NCI-H1694 (cell line): Measurements from ENCODE around the gene OR5P2.
"Not testable (repeated sequence)": the region's sequence is repeated elsewhere in the genome, so short reads cannot be mapped to it uniquely, and the experiment has no call there.

Source experiments
- DNase-seq: peaks from one replicate; lab custom pipeline; 2025; lab: John Stamatoyannopoulos, UW

OR5P2 gene, protein sequence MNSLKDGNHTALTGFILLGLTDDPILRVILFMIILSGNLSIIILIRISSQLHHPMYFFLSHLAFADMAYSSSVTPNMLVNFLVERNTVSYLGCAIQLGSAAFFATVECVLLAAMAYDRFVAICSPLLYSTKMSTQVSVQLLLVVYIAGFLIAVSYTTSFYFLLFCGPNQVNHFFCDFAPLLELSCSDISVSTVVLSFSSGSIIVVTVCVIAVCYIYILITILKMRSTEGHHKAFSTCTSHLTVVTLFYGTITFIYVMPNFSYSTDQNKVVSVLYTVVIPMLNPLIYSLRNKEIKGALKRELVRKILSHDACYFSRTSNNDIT

DNA sequence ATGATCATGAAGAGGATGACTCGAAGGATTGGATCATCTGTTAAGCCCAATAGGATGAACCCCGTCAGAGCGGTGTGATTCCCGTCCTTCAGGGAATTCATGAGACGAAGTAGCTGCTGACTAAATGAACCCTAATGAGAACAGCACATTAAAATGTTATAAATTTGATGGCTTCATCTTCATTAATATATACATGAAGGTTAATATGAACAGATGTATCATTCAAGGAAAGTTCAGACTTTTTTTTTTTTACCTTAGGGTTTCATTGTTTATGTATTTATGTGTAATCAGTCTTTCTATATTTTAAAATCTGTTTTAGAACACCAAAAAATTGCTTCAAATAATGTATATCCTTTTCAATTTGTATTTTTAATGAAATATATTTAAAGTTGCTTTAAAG is at the start of gene OR5P2:
Gene OR5P2, minus strand, starts transcription at position 101 of the 400 bp plus-strand sequence. Its CDS starts 0 bp downstream, at position 101.
- DNase-seq = no peak

DNA sequence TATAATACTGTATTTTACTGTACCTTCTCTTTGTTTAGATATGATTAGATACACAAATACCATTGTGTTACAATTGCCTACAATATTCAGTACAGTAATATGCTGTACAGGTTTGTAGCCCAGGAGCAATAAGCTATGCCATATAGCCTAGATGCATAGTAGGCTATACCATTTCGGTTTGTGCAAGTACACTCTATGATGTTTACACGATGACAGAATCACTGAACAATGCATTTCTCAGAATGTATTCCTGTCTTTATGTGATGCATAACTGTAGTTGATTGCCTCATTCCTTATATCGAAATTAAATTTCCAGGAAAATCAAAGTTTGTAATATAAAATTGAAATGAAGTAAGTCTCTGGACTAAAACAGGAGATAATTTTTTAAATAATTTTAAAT is 49.3 kb upstream of the OR5P2 start:
- no peak for DNase-seq

DNA sequence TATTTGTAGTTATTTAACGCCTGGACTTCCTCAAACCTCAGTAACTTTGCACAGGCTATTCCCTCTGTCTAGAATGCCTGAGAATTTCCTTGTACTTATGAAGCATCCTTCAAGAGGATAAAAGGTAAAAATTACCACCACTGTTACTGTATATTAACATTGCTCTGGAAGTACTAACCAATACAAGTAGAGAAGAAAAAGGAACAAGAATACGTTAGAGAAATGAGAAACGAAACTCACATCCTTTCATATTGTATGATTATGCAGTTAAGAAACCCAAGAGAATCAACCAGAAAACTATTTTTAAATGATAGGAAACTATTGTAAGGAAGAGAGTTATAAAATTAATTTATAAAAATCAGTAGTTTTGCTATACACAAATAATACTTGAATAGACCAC is 48.2 kb upstream of the OR5P2 start:
- DNase-seq = no peak

DNA sequence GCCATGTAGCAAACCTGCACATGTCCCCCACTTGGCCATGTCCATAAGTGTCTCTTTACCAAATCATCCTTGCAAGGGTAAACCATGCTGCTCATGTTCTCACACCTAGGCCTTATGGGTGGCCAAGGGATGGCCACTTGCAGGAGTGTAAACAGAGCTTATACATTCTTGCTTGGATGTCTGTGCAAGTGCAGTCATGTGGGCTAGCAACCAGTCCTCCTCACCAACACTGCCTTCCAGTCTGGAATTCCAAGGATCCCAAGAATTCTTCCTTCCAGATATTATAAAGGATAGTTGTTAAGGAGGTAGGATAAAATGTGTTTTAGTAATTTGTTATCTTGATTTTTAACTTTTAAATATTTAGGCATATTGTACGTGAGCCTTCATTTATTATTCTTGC is 47.8 kb upstream of the OR5P2 start:
- no peak for DNase-seq

DNA sequence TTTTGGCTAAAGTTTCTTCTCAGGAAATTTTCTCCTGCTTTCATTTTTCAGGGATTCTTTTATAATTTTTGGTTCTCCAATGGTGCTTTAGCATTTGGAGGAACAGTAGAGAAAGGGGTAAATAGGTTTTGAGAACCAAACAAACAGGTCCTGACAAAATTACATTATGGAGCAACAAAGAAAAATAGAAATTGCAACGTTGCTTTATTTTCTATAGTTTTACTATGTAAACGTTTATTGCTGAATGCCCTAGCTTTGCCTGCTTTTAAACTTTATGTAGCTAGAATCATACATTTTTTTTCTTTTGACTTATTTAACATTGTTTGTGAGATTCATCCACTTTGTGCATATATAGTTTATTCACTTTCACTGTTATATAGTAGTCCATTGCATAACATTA is 43.8 kb upstream of the OR5P2 start:
- no peak for DNase-seq

DNA sequence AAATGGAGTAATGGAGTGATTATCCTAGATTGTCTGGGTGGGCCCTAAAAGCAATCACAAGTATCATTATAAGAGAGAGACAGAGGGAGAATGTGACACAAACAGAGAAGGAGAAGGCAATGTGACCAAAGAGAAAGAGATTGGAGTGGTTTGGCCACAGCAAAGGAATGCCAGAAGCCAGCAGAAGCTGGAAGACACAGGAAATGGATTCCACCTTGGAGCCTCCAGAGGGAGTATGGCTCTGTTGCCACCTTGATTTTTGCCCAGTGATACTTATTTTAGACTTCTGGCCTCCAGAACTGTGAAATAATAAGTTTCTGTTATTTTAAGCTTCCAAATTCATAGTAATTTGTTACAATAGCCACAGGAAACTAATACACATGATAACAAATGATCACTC is 36.8 kb upstream of the OR5P2 start:
- no peak for DNase-seq

DNA sequence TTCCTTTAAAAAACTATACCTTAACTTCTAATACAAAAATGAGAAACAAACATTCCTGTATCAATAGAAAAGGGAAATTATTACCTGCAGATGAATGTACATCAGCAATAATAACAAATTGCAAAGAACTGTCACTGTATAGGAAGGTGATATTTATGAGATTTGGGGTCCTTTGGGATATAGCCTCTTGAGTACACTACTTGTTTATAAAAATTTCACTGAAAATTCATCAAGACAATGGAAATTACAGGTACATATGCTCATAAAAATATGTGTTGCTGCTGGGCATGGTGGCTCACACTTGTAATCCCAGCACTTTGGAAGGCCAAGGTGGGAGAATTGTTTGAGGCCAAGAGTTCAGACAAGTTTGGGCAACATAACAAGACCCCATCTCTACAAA is 34.0 kb upstream of the OR5P2 start, which contains the start of gene OR5P3:
Gene OR5P3, minus strand, starts transcription at position 101 of the 400 bp plus-strand sequence.
- no peak for DNase-seq

DNA sequence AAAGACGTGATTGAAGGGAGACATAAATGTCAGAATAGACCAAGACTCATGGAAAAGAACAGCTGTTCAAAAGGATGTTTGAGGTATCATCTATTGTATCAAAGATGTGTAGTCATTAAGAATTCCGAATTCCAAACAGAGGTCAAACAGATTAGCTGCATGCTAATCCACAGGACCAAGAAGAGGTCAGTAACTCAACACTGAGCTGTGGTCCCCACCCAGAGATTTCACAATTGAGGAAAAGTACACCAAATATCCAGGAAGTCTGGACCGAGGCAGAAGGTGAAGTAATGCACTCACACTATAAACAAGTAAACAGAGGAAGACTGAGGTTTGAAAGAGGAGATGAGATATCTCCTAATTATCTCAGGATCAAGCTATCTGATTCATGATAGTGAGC is 29.6 kb upstream of the OR5P2 start:
- no peak for DNase-seq

DNA sequence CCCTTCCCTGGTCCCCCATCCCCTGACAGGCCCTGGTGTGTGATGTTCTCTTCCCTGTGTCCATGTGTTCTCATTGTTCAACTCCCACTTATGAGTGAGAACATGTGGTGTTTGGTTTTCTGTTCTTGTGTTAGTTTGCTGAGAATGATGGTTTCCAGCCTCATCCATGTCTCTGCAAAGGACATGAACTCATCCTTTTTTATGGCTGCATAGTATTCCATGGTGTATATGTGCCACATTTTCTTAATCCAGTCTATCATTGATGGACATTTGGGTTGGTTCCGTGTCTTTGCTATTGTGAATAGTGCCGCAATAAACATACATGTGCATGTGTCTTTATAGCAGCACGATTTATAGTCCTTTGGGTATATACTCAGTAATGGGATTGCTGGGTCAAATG is 23.7 kb upstream of the OR5P2 start:
- DNase-seq = not testable (repeated sequence)

DNA sequence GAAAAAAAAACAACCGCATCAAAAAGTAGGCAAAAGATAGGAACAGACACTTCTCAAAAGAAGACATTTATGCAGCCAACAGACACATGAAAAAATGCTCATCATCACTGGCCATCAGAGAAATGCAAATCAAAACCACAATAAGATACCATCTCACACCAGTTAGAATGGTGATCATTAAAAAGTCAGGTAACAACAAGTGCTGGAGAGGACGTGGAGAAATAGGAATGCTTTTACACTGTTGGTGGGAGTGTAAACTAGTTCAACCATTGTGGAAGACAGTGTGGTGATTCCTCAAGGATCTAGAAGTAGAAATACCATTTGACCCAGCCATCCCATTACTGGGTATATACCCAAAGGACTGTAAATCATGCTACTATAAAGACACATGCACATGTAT is 18.2 kb upstream of the OR5P2 start:
- not testable (repeated sequence) for DNase-seq

DNA sequence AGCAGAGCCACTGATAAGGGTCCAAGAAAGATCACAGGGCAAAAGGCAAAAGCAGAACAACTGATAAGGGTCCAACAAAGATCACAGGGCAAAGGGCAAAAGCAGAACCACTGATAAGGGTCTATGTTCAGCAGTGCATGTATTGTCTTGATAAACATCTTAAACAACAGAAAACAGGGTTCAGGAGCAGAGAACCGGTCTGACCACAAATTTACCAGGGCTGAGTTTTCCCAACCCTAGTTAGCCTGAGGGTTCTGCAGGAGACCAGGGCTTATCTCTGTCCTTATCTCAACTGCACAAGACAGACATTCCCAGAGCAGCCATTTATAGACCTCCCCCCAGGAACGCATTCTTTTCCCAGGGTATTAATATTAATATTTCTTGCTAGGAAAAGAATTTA is 13.6 kb upstream of the OR5P2 start:
- DNase-seq = not testable (repeated sequence)

DNA sequence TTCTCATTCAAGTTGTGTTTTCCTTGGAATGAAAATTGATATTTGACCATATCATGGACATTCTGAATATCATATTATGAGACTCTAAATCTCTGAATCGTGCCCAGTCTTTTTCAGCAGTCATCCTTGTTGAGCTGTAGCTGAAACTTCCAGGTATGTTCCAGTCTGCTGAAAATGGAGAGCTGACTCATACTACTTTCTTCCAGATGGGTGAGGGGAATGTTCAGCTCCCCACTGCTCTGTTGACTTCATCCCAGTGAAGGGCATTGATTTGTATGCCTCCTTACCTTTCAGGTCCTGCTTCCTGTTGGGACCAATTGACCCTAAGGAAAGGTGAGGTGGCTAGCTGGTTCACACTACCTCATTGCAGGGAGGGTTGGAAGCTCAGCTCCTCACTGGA is 3.5 kb downstream of the OR5P2 start:
- DNase-seq = no peak

DNA sequence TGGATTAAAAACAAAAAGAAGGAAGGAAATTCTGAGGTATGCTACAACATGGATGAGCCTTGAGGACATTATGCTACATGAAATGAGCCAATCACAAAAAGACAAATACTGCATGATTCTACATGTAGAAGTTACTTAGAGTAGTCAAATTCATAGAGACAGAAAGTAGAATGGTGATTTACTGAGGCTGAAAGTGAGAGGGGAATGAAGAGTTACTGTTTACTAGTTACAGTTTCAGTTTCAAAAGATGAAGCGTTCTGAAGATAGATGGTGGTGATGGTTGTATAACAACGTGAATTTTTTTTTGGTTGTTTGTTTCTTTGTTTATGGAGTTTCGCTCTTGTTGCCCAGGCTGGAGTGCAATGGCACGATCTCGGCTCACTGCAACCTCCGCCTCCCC is 9.5 kb downstream of the OR5P2 start:
- DNase-seq = no peak

DNA sequence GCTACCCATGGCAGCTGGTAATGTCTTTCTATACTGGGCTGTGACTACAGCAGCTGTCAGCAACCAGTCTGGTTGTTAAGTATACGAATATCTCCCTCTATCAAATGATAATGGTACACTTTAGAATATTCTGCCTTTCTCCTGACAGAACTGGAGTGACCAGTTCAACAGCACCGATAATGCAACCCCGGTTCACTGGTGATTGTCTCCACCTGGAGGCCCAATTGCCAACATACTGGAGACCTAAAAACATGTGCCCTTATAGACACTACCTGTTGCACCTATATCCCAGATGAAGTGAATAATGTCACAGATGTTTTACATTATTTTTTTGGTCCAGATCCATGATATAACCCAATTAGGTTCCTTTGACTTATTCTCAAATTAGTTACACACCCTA is 21.1 kb downstream of the OR5P2 start:
- no peak for DNase-seq

DNA sequence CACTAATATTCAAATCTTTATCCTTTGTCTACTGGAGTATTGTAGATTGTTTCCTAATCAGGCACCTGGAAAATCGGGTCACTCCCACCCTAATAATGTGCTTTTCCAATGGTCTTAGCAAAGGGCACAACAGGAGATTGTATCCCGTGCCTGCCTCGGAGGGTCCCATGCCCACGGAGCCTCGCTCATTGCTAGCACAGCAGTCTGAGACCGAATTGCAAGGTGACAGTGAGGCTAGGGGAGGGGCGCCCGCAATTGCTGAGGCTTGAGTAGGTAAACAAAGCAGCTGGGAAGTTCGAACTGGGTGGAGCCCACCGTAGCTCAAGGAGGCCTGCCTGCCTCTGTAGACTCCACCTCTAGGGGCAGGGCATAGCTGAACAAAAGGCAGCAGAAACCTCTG is 32.4 kb downstream of the OR5P2 start:
- DNase-seq = not testable (repeated sequence)

DNA sequence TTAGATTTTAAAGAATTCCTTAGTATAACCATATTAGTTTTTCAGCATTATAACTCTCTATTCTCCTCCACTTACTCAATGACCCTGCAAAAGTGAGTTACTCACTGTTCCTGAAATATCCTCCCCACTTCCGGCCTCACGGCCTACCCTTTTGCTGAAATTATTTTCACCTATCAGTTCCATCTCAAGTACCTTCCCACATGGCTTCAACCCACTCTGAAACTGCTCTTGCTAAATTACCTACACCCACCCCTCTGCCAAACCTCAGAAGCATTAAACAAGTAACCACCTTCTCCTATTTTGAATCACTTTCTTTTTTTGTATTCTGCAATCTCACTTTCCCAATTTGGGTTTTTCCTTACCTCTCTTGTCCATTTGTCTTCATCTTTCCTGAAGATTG is 37.7 kb downstream of the OR5P2 start:
- no peak for DNase-seq

DNA sequence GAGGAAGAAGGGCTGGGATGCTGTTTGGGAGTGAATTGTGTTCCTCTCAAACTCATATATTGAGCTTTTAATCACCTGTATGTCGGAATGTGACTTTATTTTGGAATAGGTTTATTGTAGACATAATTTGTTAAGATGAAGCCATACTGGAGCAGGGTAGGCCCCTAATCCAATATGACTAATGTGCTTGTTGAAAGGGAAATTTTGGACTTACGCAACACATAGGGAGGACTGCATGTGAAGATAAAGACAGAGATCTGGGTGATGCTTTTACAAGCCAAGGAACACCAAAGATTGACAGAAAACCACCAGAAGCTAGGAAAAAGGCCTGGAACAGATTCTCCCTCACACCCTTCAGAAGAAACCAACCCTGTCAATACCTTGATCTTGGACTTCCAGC is 47.3 kb downstream of the OR5P2 start:
- no peak for DNase-seq
